Testis (tissue), 2 donors: Measurements from ENCODE around the gene TYR.
"Not testable (repeated sequence)": the region's sequence is repeated elsewhere in the genome, so short reads cannot be mapped to it uniquely, and the experiment has no call there.

Experiments
- POLR2A ChIP-seq: fragments of 450-650 bp; IDR thresholded peaks from one replicate; pipeline ENCODE4 v1.6.1; 2017; ENCODE audit warnings: antibody characterized with exemption, mild to moderate bottlenecking, moderate library complexity
- TF ChIP-seq, protein P1 (sequence below), 3 experiments: fragments of 450-650 bp in 2 of 3; fragments of 200-600 bp in 1 of 3; sonication (generic) in 1 of 3; IDR thresholded peaks; one replicate each; pipeline ENCODE4 v1.5.1; 2016 to 2019; ENCODE audit warnings: antibody characterized with exemption in 3 of 3, mild to moderate bottlenecking in 2 of 3, moderate library complexity in 1 of 3

DNA sequence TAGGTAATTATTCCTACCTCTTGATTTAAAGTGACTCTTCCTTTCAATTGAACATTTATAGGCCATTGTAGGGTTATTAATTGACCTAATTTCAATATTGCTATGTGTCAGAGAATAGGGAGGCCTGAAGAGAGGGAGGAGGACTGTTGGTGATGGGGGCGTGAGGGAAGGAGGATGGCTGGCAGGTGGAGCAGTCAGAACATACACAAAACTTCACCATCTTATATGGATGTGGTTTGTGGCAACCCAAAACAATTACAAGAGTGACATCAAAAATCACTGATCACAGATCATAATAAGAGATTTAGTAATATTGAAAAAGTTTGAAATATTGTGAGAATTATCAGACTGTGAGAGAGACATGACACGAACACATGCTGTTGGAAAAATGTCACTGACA, 95.5 kb downstream of the TYR start:
- TF ChIP-seq, protein P1, sequence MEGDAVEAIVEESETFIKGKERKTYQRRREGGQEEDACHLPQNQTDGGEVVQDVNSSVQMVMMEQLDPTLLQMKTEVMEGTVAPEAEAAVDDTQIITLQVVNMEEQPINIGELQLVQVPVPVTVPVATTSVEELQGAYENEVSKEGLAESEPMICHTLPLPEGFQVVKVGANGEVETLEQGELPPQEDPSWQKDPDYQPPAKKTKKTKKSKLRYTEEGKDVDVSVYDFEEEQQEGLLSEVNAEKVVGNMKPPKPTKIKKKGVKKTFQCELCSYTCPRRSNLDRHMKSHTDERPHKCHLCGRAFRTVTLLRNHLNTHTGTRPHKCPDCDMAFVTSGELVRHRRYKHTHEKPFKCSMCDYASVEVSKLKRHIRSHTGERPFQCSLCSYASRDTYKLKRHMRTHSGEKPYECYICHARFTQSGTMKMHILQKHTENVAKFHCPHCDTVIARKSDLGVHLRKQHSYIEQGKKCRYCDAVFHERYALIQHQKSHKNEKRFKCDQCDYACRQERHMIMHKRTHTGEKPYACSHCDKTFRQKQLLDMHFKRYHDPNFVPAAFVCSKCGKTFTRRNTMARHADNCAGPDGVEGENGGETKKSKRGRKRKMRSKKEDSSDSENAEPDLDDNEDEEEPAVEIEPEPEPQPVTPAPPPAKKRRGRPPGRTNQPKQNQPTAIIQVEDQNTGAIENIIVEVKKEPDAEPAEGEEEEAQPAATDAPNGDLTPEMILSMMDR (IDR thresholded peaks at IDR 0.05): not testable (repeated sequence)
- not testable (repeated sequence) for TF ChIP-seq POLR2A
